Psoas muscle (tissue), 8 donors: ENCODE results near the gene BCAS3. TPM values are rescaled to one million over a fixed set of nuclear protein-coding genes. Genes with fewer than 3 reads are reported as not detected.

ENCODE experiments used
- ATAC-seq, 4 donors: fragments of 200-7000 bp; cut with Tn5 transposase; one replicate each; pipeline ENCODE4 v1.9.1; 2020; ENCODE audit warnings: moderate library complexity in 3 of 4, mild to moderate bottlenecking in 2 of 4
- DNase-seq, 2 donors: peaks; one replicate each; pipeline ENCODE4 v3.0.0-alpha.2; 2020
- H3K27ac ChIP-seq: fragments of 200-600 bp; one replicate; pipeline ENCODE4 v1.8.0; 2022
- H3K27me3 ChIP-seq, 3 donors: fragments of 200-600 bp in 1 of 3; one replicate each; pipeline versions ENCODE4 v1.6.1 to v1.8.0; 2013 to 2022; ENCODE audit warnings: low read length in 2 of 3, mild to moderate bottlenecking in 2 of 3, moderate library complexity in 1 of 3; ENCODE audit not compliant: insufficient read depth in 3 of 3
- H3K36me3 ChIP-seq, 2 donors: fragments of 200-600 bp in 1 of 2; one replicate each; pipeline versions ENCODE4 v1.6.1 to v1.8.0; 2013 to 2022; ENCODE audit warnings: low read depth in 1 of 2, mild to moderate bottlenecking in 1 of 2, moderate library complexity in 1 of 2; ENCODE audit not compliant: insufficient read depth in 1 of 2
- H3K4me1 ChIP-seq: fragments of 200-600 bp; one replicate; pipeline ENCODE4 v1.8.0; 2022
- H3K4me3 ChIP-seq: fragments of 200-600 bp; one replicate; pipeline ENCODE4 v1.8.0; 2022; ENCODE audit warnings: mild to moderate bottlenecking
- H3K9me3 ChIP-seq: fragments of 200-600 bp; one replicate; pipeline ENCODE4 v1.8.0; 2022
- WGBS, 3 donors: extraction: QIAGEN DNeasy Blood & Tissue Kit; methylation state at CpG; one replicate each; pipeline versions ENCODE4 v1.1.6 to v1.1.7; 2013; 5-methylcytosine and 5-hydroxymethylcytosine counted together
- intact Hi-C, 2 donors: fragments of 100-400 bp; cut with DNase I; formaldehyde crosslinking; loops; one replicate each; pipeline versions ENCODE4 v1.11.0 to v1.14.2; 2022
- polyA plus RNA-seq, 3 donors: library from polyadenylated mRNA; stranded (reverse); fragments of 200-250 nt; gene quantifications; one replicate each; pipeline ENCODE4 v1.2.3, GENCODE V29; 2013
- total RNA-seq, 4 donors: library from RNA; stranded (reverse); fragmentation: NEBNext Ultra II Directional in 2 of 4; extraction: Animal tissue kit (Norgen Biotek cat#: 25700) in 2 of 4; gene quantifications; one replicate each; pipeline versions ENCODE4 v1.2.1 to v1.2.4, GENCODE V29; 2021 to 2023
- TF ChIP-seq, protein P1 (sequence below): fragments of 200-600 bp; IDR thresholded peaks from one replicate; pipeline ENCODE4 v1.8.0; 2022; ENCODE audit warnings: antibody characterized with exemption
- donor health status: healthy with polysubstance abuse.
- donor health status: DM: no; HTN: no; CAD: no; lungs with moderate emphysema.
- donor health status: Bipolar disorder and iron deficiency.
- donor health status: healthy.
- donor health status: DM: yes; HTN: yes; CAD: no.
- donor health status: DM: no; HTN: no; CAD: no.
- donor health status: DM: no; HTN: no; CAD: no.
- donor health status: DM: yes; HTN: yes; CAD: no.

BCAS3 gene
- total and polyA plus RNA-seq, 7 donors = 2.4 to 28.8 (median 15.0) TPM

GRCh38 chr17:61414936-61415251, 737.2 kb downstream of the BCAS3 start:
- H3K36me3 ChIP-seq = no peaks in the 10 kb centered on the region
- H3K4me1 ChIP-seq = peaks cover 8% of the 10 kb centered on the region
- ATAC-seq (no peak), DNase-seq (no peak)
- TF ChIP-seq, protein P1, sequence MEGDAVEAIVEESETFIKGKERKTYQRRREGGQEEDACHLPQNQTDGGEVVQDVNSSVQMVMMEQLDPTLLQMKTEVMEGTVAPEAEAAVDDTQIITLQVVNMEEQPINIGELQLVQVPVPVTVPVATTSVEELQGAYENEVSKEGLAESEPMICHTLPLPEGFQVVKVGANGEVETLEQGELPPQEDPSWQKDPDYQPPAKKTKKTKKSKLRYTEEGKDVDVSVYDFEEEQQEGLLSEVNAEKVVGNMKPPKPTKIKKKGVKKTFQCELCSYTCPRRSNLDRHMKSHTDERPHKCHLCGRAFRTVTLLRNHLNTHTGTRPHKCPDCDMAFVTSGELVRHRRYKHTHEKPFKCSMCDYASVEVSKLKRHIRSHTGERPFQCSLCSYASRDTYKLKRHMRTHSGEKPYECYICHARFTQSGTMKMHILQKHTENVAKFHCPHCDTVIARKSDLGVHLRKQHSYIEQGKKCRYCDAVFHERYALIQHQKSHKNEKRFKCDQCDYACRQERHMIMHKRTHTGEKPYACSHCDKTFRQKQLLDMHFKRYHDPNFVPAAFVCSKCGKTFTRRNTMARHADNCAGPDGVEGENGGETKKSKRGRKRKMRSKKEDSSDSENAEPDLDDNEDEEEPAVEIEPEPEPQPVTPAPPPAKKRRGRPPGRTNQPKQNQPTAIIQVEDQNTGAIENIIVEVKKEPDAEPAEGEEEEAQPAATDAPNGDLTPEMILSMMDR = no peak
- no peak overlapping the region for H3K4me3 ChIP-seq
- H3K9me3 ChIP-seq = no peaks in the 10 kb centered on the region
- peaks cover 0 to 20% (median 6%) of the 10 kb centered on the region in 3 donors for H3K27me3 ChIP-seq
- WGBS, 3 donors = 78 to 88% (median 82%) methylated on average over 5 of the region's 5 CpGs
- intact Hi-C loops = loop anchor here (5.0 to 10.0 kb wide), 3 partner anchors 422 to 652 kb away; partner anchors contain the start of gene MED13 (in 2 of the 2)
- H3K27ac ChIP-seq = no peak overlapping the region

- H3K4me1 ChIP-seq = peaks cover under 1% of the 10 kb centered on the region
- H3K4me3 ChIP-seq = no peak overlapping the region
- TF ChIP-seq, protein P1 = no peak
- peaks cover 0 to 13% (median 5%) of the 10 kb centered on the region in 3 donors for H3K27me3 ChIP-seq
- ATAC-seq = no peak
- H3K9me3 ChIP-seq = no peaks in the 10 kb centered on the region
- peak in 1 of 2 donors; percentile 44 for DNase-seq
- intact Hi-C loops = loop anchor here in 1 of 2 donors (5.0 to 10.0 kb wide), 2 partner anchors 422 to 649 kb away; partner anchors contain the start of gene MED13
- H3K27ac ChIP-seq = peak overlapping the region; percentile 23
- WGBS, 3 donors = 95 to 98% (median 97%) methylated on average over 6 of the region's 6 CpGs
- no peaks in the 10 kb centered on the region for H3K36me3 ChIP-seq
Measured at GRCh38 chr17:61415374-61416210, 737.9 kb downstream of the BCAS3 start.

- Histone ChIP-seq H3K4me1 (no peaks in the 10 kb centered on the region), H3K4me3 (peak overlapping the region; percentile 44), H3K9me3 (no peaks in the 10 kb centered on the region), H3K36me3 (no peaks in the 10 kb centered on the region), H3K27me3 (peaks cover 0 to 12% (median 5%) of the 10 kb centered on the region in 3 donors), H3K27ac (peak overlapping the region; percentile 23)
- intact Hi-C loops = loop anchor here in 1 of 2 donors (5.0 to 10.0 kb wide), 2 partner anchors 421 to 649 kb away; partner anchors contain the start of gene MED13
- ATAC-seq (no peak), DNase-seq (no peak)
- TF ChIP-seq, protein P1 = no peak
- 78 to 89% (median 82%) methylated on average over 6 of the region's 6 CpGs for WGBS, 3 donors
Measured at GRCh38 chr17:61416211-61416539, 738.5 kb downstream of the BCAS3 start.

GRCh38 chr17:61416540-61417363, 739.1 kb downstream of the BCAS3 start:
- Histone ChIP-seq H3K4me3 (peak overlapping the region; percentile 44), H3K27me3 (peaks cover 0 to 12% (median 3%) of the 10 kb centered on the region in 3 donors), H3K27ac (peak overlapping the region; percentile 23), H3K9me3 (no peaks in the 10 kb centered on the region), H3K36me3 (no peaks in the 10 kb centered on the region), H3K4me1 (no peaks in the 10 kb centered on the region)
- TF ChIP-seq, protein P1 = peak; percentile 92
- WGBS, 3 donors = 21 to 22% (median 22%) methylated on average over 40 to 43 of the region's 43 CpGs
- DNase-seq (peak; percentile 91 to 93), ATAC-seq (peak; percentile 65 to 78 (median 74))
- intact Hi-C loops = loop anchor here (1.0 to 10.0 kb wide), 3 partner anchors 135 to 648 kb away; partner anchors contain the start of gene MED13 (in 1 of the 2)
